Caki2 (cell line): ENCODE measurements around the gene CREB1. TPM values are rescaled to one million over a fixed set of nuclear protein-coding genes. Genes with fewer than 3 reads are reported as not detected.

Experiments
- DNase-seq: peaks from one replicate; pipeline ENCODE4 v3.0.0-alpha.2; 2015; ENCODE audit warnings: low read depth
- in situ Hi-C: cut with HindIII; loops from 2 replicates; pipeline ENCODE4 v1.10.0; 2016; ENCODE audit warnings: low sequenced_read_pairs, low pct_unique_long_range_greater_than_20kb, mixed read lengths
- total RNA-seq: library from RNA; depleted of rRNA; stranded (reverse); fragments of >200 nt; shearing (Covaris generic); gene quantifications from 2 replicates; pipeline ENCODE4 v1.2.3, GENCODE V29; 2014; ENCODE audit warnings: low replicate concordance

Gene CREB1
- total RNA-seq, 1 experiment from 2014 or later: 31.0 TPM

DNA sequence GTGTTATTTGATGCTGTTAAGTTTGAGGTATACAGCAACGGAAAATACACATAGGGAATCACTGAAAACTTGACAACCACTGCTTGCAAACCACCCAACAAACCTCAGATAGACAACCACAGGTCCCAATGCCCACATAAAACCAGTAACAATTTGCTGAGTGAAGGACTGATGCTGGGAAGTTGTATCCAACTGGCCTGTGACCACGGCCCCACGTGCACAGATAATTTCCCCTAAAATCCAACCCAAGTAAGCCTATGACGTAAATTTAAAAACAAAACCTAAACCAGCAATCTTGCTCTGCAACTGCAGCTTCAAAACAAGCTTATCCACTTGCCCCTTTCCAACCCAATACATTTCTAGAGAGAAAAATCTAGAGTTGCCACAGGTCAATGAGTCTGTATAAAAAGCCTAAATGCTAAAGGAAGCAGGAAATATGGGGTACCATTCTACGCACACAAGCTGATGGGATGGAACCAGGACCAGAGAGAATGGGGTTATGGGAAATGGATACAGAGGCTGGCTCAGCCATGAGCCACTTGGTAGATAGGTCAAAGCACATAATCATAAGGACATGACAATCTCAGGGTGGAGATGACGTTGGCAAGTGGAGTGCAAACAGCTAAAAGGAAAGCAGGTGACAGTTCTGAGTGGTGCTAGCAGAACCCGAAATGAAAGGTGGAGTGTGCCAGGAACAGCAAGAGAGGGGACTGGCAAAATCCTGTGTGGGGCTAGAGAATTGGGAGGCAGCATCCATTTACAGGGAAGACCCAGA lies 27.8 kb upstream of the CREB1 start:
- in situ Hi-C loops: no loop called here
- no peak for DNase-seq

- in situ Hi-C loops: no loop called here
- no peak for DNase-seq
Observed at GRCh38 chr2:207502577-207503198, 27.1 kb upstream of the CREB1 start.

GRCh38 chr2:207503234-207503633 lies 26.5 kb upstream of the CREB1 start:
- in situ Hi-C loops: no loop called here
- no peak for DNase-seq

- in situ Hi-C loops: no loop called here
- DNase-seq: no peak
Observed at GRCh38 chr2:207504513-207505170, 25.1 kb upstream of the CREB1 start.

DNA sequence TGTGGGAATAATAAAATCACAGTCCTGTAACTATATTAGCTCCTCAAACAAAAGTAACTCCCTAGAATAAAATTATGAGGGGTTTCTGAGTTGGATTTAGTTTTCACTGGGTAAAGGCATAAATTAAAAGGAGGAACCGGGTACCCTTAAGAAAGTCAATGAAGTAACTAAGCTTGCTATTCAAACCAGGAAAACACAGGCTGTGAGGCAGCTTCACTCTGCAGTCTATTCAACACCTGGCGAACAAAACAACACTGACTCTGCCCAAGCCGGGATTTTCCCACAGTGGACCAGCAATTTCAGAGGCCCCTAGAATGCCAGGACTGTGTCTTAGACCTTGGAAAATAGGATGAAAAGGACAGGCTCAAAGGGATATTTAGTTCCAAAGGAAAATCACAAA lies 24.6 kb upstream of the CREB1 start:
- no peak for DNase-seq
- in situ Hi-C loops: no loop called here

GRCh38 chr2:207505728-207506127 lies 24.0 kb upstream of the CREB1 start:
- in situ Hi-C loops: no loop called here
- DNase-seq: peak; percentile 5

DNA sequence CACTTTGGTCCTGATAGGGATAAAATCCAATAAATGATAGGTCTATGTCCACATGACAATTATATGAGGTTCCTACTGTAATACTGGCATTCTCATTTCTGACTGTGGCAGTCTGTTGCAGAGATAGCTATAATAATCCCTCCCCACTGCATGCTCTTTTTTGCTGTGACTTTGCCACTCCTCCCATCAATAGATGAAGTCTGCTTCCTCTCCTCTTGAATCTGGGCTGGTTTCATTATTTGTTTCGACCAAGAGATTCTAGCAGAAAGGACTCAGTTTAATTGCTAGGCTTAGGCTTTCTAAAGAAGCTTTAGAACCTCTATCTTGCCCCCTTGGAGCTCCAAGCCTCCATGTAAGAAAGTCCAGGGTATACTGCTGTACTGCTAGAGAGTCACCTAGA lies 23.3 kb upstream of the CREB1 start:
- DNase-seq: no peak
- in situ Hi-C loops: no loop called here

- DNase-seq: no peak
- in situ Hi-C loops: no loop called here
Observed at GRCh38 chr2:207510148-207510547, 19.6 kb upstream of the CREB1 start.

- in situ Hi-C loops: no loop called here
- no peak for DNase-seq
Observed at GRCh38 chr2:207511851-207512250, 17.9 kb upstream of the CREB1 start.

DNA sequence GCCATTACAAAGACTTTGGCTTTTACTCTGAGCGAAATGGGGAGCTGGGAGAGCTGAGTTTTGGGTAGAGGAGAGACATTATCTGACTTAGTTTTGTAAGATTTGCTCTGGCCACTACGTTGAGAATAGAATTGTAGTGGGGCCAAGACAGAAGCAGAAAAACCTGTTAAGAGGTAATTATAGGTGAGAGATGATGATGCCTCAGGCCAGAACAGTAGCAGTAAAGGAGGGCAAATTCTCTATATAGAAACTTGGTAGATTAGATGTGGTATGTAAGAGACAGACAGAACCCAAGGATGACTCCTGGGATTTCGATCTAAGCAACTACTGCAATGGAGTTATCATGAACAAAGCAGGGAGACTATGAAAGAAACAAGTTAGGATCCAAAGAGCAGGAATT lies 17.4 kb upstream of the CREB1 start:
- DNase-seq: no peak
- in situ Hi-C loops: no loop called here

DNA sequence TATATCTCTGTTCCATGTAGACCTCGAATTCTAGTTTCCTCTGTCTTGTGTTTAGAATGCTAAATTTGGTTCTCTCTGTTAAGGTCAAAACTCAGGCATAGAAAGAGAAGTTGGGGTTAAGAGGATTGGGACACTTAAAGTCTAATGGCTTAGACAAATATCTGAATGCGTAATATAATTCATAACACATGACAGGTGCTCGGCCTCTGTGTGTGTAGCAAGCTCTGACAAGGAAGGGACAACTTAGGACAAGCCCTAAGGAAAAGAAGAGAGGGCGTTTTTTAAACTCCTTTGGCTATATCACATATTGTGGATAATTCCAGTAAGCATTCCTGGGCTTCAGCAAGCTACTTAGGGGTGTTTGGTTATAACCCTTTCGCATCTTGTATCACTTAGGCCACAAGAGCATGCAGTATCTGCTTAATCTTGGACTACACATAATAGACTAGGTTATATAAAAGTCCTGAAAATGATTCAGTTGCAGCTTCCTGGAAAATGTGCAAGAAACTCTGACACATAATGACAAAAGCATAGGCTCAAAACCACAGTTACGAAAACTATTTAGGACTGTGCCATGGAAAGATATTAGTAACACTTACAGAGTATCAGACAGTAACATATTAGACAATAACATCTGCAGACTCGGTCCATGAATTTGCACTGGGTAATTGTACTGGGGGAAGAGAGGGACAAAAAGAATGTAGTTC lies 16.1 kb upstream of the CREB1 start:
- no peak for DNase-seq
- in situ Hi-C loops: no loop called here

GRCh38 chr2:207514451-207514850 lies 15.3 kb upstream of the CREB1 start:
- no peak for DNase-seq
- in situ Hi-C loops: no loop called here

- no peak for DNase-seq
- in situ Hi-C loops: no loop called here
Observed at GRCh38 chr2:207515671-207516070, 14.1 kb upstream of the CREB1 start.

DNA sequence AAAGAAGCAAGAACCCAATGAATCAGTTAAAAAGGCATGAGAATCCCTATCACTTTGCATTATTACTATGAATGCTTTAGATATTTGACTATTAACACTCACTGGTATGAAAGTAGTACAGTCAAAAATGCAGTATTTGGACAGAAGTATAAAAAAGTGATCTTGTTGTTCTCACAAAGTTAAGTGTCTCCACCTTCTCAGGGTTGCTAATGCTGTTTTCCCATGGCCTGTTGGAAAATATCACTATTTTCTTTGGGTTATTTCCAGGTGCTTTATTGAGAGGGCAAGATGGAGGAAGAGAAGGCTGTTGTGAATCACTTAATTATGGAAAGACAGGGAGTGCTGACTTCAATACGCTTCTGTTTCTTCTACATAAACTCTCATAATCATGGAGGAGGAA lies 13.6 kb upstream of the CREB1 start:
- DNase-seq: no peak
- in situ Hi-C loops: no loop called here

DNA sequence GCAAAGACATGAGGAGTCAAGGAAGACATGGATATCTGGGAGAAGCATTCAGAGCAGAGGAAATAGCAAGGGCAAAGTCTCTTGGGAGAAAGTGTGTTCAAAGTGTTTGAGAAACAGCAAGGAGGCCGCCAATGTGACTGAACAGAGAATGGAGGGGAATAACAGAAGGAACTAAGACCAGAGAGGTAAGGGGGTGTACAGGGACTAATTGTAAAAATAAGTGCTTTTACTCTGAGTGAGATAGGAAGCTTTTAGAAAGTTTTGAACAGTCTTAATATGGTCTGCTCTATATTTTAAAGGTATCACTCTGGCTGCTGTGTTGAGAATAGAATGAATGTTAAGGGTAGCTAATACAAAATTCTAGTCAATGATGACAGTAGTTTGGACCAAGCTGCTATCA lies 6.8 kb upstream of the CREB1 start:
- DNase-seq: no peak
- in situ Hi-C loops: no loop called here

GRCh38 chr2:207525296-207525695 lies 4.5 kb upstream of the CREB1 start:
- no peak for DNase-seq
- in situ Hi-C loops: no loop called here

DNA sequence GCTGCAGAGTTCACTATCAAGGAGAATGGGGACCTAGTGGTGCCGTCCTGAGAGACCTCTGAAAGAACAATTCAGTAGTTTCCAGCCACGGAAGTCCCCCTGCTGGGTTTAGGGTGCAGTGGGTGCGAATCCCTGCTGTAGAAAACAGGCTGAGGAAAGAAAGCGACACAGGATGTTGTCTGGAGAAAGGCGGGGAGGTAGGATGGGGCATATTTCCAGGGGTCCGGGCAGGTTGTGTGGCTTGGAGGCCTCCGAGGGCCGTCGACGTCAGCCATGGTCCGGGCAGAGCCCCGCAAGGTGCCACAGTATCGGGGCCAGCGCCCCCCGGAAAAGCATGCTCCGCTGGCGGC lies 807 bp upstream of the CREB1 start:
- DNase-seq: no peak
- in situ Hi-C loops: no loop called here

DNA sequence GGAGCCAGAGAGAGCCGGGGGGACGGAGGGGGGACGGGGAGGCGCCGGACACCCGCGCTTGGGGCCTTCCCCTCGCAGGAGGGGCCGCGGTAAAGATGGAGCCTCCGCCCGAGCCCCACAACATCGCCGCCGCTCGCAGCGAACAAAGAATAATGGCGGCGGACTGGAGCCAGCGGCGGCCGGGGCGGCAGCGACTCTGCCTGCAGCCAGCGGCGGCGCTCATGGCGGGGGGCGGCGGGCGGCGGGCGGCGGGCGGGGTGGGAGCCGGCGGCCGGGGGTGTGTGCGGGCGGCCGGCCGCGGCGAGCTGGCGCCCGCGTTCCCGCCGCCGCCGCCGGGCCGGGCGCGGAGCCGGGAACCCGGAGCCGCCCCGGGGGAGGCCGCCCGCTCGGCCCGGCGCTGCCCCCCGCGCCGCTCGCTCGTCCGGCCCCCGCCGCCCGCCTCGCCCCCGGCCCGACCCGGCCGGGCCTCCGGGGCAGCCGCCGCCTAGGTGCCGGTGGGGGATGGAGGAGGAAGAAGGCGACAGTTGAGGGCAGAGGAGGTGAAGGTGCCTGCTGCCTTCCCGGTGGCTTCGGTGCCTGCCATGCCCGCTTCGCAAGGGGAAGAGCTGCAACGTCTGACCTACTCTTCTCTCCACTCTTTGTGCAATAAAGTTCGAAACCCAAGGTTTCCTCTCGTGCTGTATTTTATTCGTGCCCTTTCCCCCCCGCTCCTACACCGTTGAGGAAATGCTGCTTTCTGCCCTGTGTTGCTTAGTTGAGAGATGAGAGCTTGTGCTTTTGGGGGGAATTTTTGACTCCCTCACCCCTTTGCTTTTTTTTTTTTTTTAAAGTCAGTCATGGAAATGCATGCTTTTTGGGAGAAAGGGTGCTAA lies 634 bp downstream of the CREB1 start:
- in situ Hi-C loops: no loop called here
- DNase-seq: peak; percentile 58
